ENCODE data around the gene RAVER1.

GRCh38 chr19:10299545-10300458 lies 33.5 kb downstream of the RAVER1 start:
- no peak for TF ChIP-seq CTCF (conservative IDR thresholded peaks at IDR 0.05; ENCODE audit: low read depth, low read length)
- no peak for TF ChIP-seq EZH2phosphoT487 (IDR thresholded peaks at IDR 0.05; ENCODE audit: borderline replicate concordance, low read length)
